IPS DF 6.9 (cell line): ENCODE results near the gene BICD1.

ENCODE experiments used
- DNase-seq: peaks from one replicate; pipeline ENCODE4 v3.0.0-alpha.2; 2013; ENCODE audit warnings: low read depth, low spot score
- H3K27ac ChIP-seq: one replicate; pipeline ENCODE4 v1.5.1; 2013; ENCODE audit warnings: low read length, control low read depth
- H3K27me3 ChIP-seq: 2 replicates; pipeline ENCODE4 v1.6.1; 2013; ENCODE audit warnings: mild to moderate bottlenecking, low read length; ENCODE audit not compliant: control insufficient read depth, insufficient read depth
- H3K36me3 ChIP-seq: 2 replicates; pipeline ENCODE4 v1.6.1; 2013; ENCODE audit warnings: low read length; ENCODE audit not compliant: control insufficient read depth, insufficient read depth
- H3K4me1 ChIP-seq: 2 replicates; pipeline ENCODE4 v1.6.1; 2013; ENCODE audit warnings: low read length; ENCODE audit not compliant: control insufficient read depth, insufficient read depth
- H3K4me3 ChIP-seq: 2 replicates; pipeline ENCODE4 v1.5.1; 2013; ENCODE audit warnings: mild to moderate bottlenecking, low read length
- H3K9me3 ChIP-seq: 2 replicates; pipeline ENCODE4 v1.6.1; 2013; ENCODE audit warnings: low read length, inconsistent platforms; ENCODE audit not compliant: control insufficient read depth, insufficient read depth
- WGBS: extraction: QIAGEN DNeasy Blood & Tissue Kit; methylation state at CpG from one replicate; pipeline ENCODE4 v1.1.7; 2013; ENCODE audit warnings: mixed read lengths, missing lambda C conversion rate; ENCODE audit not compliant: insufficient read length, insufficient coverage; 5-methylcytosine and 5-hydroxymethylcytosine counted together

BICD1 gene

DNA sequence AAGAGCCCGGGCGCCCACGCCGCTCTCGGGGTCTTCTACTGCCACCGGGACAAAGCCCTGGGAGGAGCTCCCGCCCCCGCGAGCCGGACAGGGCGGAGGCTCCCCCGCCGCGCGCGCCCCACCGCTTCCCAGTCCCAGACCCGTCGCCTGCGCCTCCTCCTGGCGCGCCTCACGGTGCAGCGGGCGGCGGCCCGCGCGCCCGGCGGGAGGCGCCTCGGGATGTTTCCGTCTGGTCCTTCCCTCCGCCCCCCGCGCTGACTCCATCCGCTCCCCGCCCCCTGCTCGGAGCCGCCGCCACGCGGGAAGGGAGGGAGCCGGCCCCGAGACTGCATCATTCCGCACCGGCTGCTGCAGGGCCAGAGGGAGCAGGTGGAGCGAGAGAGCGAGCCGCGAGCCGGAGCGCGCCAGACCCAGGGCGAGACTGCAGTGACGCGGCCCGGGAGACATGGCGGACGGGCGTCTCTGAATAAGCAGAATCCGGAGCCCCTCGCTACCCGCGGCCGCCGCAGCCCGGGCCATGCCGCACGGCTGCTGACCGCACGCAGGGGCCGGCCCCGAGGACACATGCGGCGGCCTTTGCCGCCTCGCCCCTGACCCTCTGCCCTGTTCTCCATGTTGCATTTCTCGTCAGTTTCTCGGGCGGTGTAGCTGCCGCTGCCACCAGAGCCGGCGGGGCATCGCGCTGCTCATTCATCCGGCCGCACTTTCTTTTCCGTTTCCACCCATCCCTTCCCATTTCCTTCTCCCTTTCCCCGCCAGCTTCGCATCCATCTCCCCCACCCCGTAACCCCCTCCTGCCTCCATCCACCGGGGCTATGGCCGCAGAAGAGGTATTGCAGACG is at the start of gene BICD1:
Gene BICD1, plus strand, starts transcription at position 331 of the 842 bp plus-strand sequence. Its CDS starts 485 bp downstream, at position 816.
- Histone ChIP-seq H3K4me3 (peak within 1 kb of the TSS; percentile 82), H3K36me3 (no peaks in the 10 kb centered on the region), H3K9me3 (no peaks in the 10 kb centered on the region), H3K27ac (no peak within 1 kb of the TSS), H3K4me1 (no peaks in the 10 kb centered on the region), H3K27me3 (no peaks in the 10 kb centered on the region)
- DNase-seq, result peak; percentile 50
- no CpG with 5 or more reads among the region's 96 CpGs for WGBS

DNA sequence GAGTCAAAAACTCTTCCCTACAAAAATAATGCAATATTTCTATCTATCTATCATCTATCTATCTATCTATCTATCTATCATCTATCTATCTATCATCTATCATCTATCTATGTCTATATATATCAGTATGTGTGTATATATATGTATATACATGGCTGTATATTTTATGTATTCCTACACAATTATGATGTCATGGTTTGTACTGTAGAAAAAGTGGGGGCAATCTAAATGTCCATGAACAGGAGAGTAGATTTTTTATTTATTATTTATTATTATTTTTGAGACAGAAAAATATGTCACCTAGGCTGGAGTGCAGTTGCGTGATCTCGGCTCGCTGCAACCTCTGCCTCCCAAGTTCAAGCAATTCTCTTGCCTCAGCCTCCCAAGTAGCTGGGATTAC is 45.6 kb upstream of the BICD1 start:
- DNase-seq, result no peak
- Histone ChIP-seq H3K4me1 (no peaks in the 10 kb centered on the region), H3K36me3 (no peaks in the 10 kb centered on the region), H3K27ac (no peak overlapping the region), H3K4me3 (no peak overlapping the region), H3K9me3 (no peaks in the 10 kb centered on the region), H3K27me3 (no peaks in the 10 kb centered on the region)
- WGBS, result no CpG with 5 or more reads among the region's 3 CpGs

DNA sequence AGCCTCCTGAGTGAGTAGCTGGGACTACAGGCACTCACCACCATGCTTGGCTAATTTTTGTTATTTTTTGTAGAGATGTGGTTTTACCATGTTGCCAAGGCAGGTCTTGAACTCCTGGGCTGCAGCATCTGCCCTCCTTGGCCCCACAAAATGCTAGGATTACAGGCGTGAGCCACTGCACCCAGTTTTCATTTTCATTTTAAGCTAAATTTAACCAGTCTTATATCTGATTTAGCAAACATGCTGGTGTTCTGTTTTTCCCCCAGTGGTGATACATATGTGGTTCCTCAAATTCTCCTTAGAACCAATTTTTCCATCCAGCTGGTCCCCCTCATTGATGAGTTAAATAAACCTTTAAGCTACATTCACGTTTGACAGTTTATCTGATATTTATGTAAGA is 43.8 kb upstream of the BICD1 start:
- no peak overlapping the region for H3K27ac ChIP-seq
- no peak for DNase-seq
- WGBS, result no CpG with 5 or more reads among the region's 2 CpGs

DNA sequence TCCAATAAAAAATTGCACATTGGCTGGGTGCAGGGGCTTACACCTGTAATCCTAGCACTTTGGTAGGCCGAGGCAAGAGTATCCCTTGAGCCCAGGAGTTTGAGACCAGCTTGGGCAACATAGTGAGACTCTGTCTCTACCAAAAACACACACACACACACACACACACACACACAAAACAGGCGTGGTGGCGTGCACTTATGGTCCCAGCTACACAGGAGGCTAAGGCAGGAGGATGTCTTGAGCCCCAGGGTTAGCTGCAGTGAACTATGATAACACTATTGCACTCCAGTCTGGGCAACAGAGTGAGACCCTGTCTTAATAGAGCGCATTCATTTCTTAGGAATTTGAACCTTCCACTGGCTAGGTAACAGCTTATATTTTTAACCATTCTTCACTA is 42.9 kb upstream of the BICD1 start:
- Histone ChIP-seq H3K4me3 (no peak overlapping the region), H3K27me3 (no peaks in the 10 kb centered on the region), H3K36me3 (no peaks in the 10 kb centered on the region), H3K27ac (no peak overlapping the region), H3K4me1 (no peaks in the 10 kb centered on the region), H3K9me3 (no peaks in the 10 kb centered on the region)
- DNase-seq, result no peak
- no CpG with 5 or more reads among the region's 4 CpGs for WGBS

More for the DNA sequence above, 43.8 kb upstream of the BICD1 start:
- Histone ChIP-seq H3K4me3 (no peak overlapping the region), H3K9me3 (no peaks in the 10 kb centered on the region), H3K4me1 (no peaks in the 10 kb centered on the region), H3K36me3 (no peaks in the 10 kb centered on the region), H3K27me3 (no peaks in the 10 kb centered on the region)

DNA sequence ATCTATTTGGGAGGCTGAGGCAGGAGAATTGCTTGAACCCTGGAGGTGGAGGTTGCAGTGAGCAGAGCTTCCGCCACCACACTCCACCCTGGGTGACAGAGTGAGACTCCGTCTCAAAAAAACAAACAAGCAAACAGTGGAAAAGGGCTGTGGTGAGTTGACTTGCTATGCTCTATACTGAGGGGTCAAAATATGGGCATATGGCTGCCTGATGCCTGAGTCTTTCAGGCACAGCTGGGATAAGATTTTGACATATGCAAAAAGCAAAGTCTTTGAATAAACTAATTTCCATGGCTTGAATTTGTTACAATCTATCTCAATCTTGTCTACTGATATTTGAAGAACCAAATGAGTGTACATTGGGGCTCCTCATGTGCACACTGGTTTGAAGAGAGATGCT is 40.4 kb upstream of the BICD1 start:
- no peaks in the 10 kb centered on the region for H3K27me3 ChIP-seq
- H3K27ac ChIP-seq, result no peak overlapping the region
- no peaks in the 10 kb centered on the region for H3K4me1 ChIP-seq
- no peaks in the 10 kb centered on the region for H3K36me3 ChIP-seq
- H3K9me3 ChIP-seq, result no peaks in the 10 kb centered on the region
- no CpG with 5 or more reads among the region's 2 CpGs for WGBS
- no peak for DNase-seq
- H3K4me3 ChIP-seq, result no peak overlapping the region

DNA sequence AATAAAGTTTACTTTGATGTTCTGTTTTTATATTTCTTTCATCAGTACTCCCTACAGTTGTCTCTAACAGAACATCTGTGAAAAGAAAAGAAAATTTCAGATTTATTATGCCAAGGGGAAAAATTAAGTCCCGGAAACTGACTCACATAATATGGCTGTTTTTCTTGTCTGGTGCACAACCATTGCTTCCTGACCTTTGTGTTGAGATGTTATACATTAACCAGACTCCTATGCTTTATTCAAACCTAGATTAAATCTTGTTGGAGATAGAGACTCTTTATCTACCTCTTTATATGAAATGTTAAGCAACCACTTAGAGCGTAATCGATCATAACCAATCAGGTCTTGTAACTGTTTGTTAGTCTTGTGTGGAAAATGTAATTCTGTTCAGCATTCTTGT is 37.6 kb upstream of the BICD1 start:
- DNase-seq, result no peak
- WGBS, result no CpG with 5 or more reads among the region's 3 CpGs
- Histone ChIP-seq H3K27me3 (no peaks in the 10 kb centered on the region), H3K4me1 (no peaks in the 10 kb centered on the region), H3K9me3 (no peaks in the 10 kb centered on the region), H3K4me3 (no peak overlapping the region), H3K36me3 (no peaks in the 10 kb centered on the region), H3K27ac (no peak overlapping the region)

DNA sequence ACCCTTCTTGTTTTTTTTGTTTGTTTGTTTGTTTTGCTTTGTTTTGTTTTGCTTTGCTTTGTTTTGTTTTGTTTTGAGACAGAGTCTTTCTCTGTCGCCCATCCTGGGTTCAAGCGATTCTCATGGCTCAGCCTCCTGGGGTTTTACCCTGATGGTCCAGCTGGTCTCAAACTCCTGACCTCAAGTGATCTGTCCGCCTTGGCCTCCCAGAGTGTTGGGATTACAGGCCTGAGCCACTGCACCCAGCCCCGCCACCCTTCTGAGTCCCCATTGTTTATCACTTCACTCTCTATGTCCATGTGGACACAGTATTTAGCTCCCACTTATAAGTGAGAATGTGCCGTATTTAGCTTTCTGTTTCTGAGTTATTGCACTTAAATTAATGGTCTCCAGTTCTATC is 36.9 kb upstream of the BICD1 start:
- Histone ChIP-seq H3K36me3 (no peaks in the 10 kb centered on the region), H3K27ac (no peak overlapping the region), H3K4me1 (no peaks in the 10 kb centered on the region), H3K9me3 (no peaks in the 10 kb centered on the region), H3K27me3 (no peaks in the 10 kb centered on the region), H3K4me3 (no peak overlapping the region)
- WGBS, result no CpG with 5 or more reads among the region's 5 CpGs
- DNase-seq, result no peak

DNA sequence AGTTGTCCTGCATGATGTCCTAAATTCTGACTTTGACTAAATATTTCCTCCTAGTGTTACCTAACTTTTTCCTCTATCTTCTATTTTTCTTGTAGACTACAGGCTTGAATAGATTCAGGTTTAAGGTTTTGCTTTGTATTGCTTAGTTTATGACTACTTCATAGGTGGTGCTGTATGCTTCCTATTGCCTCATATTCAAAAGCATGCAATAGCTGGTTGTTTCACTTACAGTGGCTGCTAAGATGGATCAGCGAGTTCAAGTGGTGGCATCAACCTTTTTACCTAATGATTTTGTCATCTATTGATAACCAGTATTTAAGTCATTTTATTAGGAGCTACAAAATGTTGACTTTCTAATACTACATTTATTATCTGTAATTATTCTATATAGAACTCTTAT is 36.3 kb upstream of the BICD1 start:
- Histone ChIP-seq H3K9me3 (no peaks in the 10 kb centered on the region), H3K27ac (no peak overlapping the region), H3K4me1 (peaks cover 3% of the 10 kb centered on the region; the same call in 1 of the 2 replicates), H3K36me3 (no peaks in the 10 kb centered on the region), H3K27me3 (no peaks in the 10 kb centered on the region), H3K4me3 (no peak overlapping the region)
- WGBS, result no CpG with 5 or more reads among the region's 1 CpG
- DNase-seq, result no peak

DNA sequence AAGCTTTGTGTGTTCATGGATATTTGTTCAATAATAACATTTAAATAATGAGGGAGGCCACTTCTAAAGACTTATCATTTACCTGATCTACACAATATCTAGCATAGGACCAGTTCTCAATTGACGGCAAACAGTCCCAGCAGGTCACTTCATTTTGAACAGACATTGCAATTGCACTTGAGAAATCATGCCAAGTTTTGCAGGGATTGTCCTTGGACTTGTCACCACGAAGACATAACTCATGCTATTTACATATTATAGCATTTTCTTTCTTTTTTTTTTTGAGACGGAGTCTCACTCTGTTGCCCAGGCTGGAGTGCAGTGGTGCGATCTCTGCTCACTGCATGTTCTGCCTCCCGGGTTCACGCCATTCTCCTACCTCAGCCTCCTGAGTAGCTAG is 34.5 kb upstream of the BICD1 start:
- no CpG with 5 or more reads among the region's 6 CpGs for WGBS
- H3K4me1 ChIP-seq, result peaks cover 3% of the 10 kb centered on the region; the same call in 1 of the 2 replicates
- no peak overlapping the region for H3K27ac ChIP-seq
- H3K4me3 ChIP-seq, result no peak overlapping the region
- H3K9me3 ChIP-seq, result no peaks in the 10 kb centered on the region
- no peak for DNase-seq
- no peaks in the 10 kb centered on the region for H3K36me3 ChIP-seq
- no peaks in the 10 kb centered on the region for H3K27me3 ChIP-seq

DNA sequence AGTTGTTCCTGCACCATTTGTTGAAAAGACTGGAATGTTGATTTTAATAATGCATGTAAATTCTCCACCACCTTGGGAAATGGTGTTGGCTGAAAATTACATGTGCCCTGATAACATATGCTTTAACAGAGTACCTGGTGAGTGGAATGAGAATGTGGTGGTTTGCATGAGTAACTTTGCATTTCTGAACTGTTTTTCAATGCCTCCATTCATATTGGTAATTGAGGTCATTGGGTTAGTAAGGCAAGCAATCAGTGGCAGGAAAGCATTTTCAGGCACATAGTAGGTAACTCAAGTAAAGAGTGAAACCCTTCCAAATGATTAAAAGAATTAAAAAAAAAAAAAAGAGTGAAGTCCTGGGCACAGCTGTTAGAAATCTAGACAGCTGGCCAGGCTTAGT is 32.2 kb upstream of the BICD1 start:
- Histone ChIP-seq H3K36me3 (no peaks in the 10 kb centered on the region), H3K27ac (no peak overlapping the region), H3K9me3 (no peaks in the 10 kb centered on the region), H3K27me3 (no peaks in the 10 kb centered on the region), H3K4me1 (peaks cover 3% of the 10 kb centered on the region; the same call in 1 of the 2 replicates), H3K4me3 (no peak overlapping the region)
- DNase-seq, result no peak

DNA sequence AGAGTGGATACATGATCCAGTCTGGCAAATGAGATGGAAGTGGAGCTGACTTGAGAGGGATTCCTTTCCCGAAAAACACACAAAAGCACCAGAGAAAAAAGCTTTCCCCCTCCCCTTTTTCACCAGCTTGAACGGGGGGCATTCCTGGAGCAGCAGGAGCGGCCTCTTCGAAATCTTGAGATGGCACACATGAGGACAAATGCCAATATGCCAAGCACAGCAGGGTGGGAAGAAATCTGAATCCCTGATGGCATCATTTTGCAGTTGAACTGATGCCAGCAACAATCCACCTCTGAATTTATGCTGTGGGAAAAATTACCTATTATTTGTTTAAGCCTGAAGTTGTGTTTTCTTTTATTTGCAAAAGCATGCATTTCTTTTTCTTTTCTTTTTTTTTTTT is 29.7 kb upstream of the BICD1 start:
- Histone ChIP-seq H3K36me3 (no peaks in the 10 kb centered on the region), H3K27me3 (no peaks in the 10 kb centered on the region), H3K27ac (no peak overlapping the region), H3K9me3 (no peaks in the 10 kb centered on the region), H3K4me1 (peaks cover 3% of the 10 kb centered on the region; the same call in 1 of the 2 replicates), H3K4me3 (no peak overlapping the region)
- no peak for DNase-seq
- no CpG with 5 or more reads among the region's 4 CpGs for WGBS
